ENCODE measurements around the gene AAK1. TPM values are rescaled to one million over a fixed set of nuclear protein-coding genes. Genes with fewer than 3 reads are reported as not detected.
"Not testable (repeated sequence)": the region's sequence is repeated elsewhere in the genome, so short reads cannot be mapped to it uniquely, and the experiment has no call there.

Gene AAK1
- total RNA-seq, 2 experiments from 2014 or later: 95.2 to 99.3 TPM

DNA sequence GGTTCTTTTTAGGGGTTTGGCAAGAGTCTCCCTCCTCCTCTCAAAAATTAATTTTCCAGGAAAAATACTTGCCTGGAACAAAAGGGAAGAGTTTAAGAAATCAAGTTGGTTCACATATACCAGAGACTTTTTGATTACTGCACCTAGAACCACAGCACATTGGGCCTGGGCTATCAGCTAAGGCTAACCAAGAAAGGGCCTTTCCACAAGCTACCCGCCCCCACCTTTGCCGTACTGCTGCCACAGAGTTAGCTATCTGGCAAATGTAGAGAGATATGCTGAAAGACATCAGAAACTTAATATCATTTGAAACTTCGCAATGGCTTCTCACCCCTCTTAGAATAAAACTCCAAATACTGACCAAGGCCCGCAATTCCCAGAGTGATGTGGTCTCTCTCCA, 76.9 kb downstream of the AAK1 start:
- intact Hi-C loops (cut with micrococcal nuclease): loop anchor here (5.0 kb wide), 1 partner anchor 184 kb away; no protein-coding TSS in a partner anchor
- H3K9me3 Mint-ChIP-seq: no peaks in the 10 kb centered on the region
- H3K4me1 Mint-ChIP-seq (ENCODE audit: low read depth): peaks cover 89% of the 10 kb centered on the region
- ChIA-PET POLR2A (interaction anchor here (0.6 to 1.2 kb wide), 4 partner anchors 13 to 130 kb away, joined by 3 to 4 read pairs (median 4); partner anchors contain the start of gene NFU1), CTCF (interaction anchor here (0.7 to 8.7 kb wide), 30 partner anchors 7 to 785 kb away, joined by 3 to 175 read pairs (median 16); partner anchors contain the start of gene NFU1)
- peak; percentile 45 for DNase-seq
- no peak overlapping the region for H3K4me3 Mint-ChIP-seq
- no peaks in the 10 kb centered on the region for H3K27me3 Mint-ChIP-seq
- peak overlapping the region; percentile 35 for H3K27ac Mint-ChIP-seq
- no peaks in the 10 kb centered on the region for H3K36me3 Mint-ChIP-seq

DNA sequence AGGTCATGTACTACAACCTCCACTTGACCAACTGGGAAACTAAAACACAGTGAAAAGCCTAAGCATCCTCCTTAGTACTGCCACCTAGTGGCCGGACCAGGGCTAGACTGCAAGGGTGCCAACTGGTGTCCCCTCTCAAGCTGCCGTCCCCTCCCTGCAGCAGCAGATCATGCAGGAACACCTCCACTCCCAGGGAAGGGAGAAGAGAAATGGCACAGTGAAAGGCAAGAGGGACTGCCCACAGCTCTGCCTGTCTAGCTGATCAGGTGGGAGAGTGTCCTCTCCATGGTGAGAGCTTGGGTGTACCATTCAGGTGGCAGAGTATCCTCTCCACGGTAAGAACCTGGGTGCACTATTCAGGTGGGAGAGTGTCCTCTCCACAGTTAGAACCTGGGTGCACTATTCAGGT, 78.1 kb downstream of the AAK1 start:
- ChIA-PET CTCF (interaction anchor here (0.6 to 8.7 kb wide), 66 partner anchors 8 to 262 kb away, joined by 3 to 175 read pairs (median 6); partner anchors contain the start of genes ANXA4 and NFU1), POLR2A (interaction anchor here (1.7 to 1.8 kb wide), 2 partner anchors 79 to 128 kb away, joined by 5 to 6 read pairs; partner anchors contain the start of genes AAK1 and NFU1)
- Mint-ChIP-seq H3K36me3 (no peaks in the 10 kb centered on the region), H3K4me1 (ENCODE audit: low read depth) (peaks cover 88% of the 10 kb centered on the region), H3K27me3 (no peaks in the 10 kb centered on the region), H3K9me3 (no peaks in the 10 kb centered on the region), H3K4me3 (no peak overlapping the region), H3K27ac (no peak overlapping the region)
- intact Hi-C loops (cut with micrococcal nuclease): loop anchor here (5.0 kb wide), 1 partner anchor 183 kb away; no protein-coding TSS in a partner anchor
- peak; percentile 81 for DNase-seq

DNA sequence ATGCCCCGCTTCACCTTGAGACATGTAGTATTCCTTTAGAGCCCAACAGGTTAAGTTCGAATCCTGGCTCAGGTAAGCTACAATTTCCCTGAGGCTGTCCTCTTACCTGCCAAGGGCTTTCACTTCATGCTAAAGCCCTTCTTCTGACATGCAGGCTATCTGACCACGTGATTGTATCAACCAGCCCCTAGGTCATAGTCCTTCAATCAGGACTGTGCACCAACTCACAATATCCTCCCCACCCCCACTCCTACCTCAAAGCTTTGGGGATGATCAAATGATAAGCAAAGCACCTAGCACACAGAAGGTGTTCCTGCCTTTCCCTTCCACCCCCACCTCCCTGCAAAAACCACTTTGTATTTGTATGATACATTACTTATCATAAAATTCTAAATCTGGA, 78.9 kb downstream of the AAK1 start:
- no peaks in the 10 kb centered on the region for H3K27me3 Mint-ChIP-seq
- peaks cover 89% of the 10 kb centered on the region for H3K4me1 Mint-ChIP-seq (ENCODE audit: low read depth)
- H3K4me3 Mint-ChIP-seq: no peak overlapping the region
- POLR2A ChIA-PET: interaction anchor here (1.7 to 1.8 kb wide), 2 partner anchors 80 to 127 kb away, joined by 5 to 6 read pairs; partner anchors contain the start of genes AAK1 and NFU1
- peak overlapping the region; percentile 40 for H3K27ac Mint-ChIP-seq
- no peaks in the 10 kb centered on the region for H3K36me3 Mint-ChIP-seq
- DNase-seq: no peak
- intact Hi-C loops (cut with micrococcal nuclease): loop anchor here (5.0 kb wide), 1 partner anchor 182 kb away; no protein-coding TSS in a partner anchor
- CTCF ChIA-PET: interaction anchor here (0.6 to 8.7 kb wide), 66 partner anchors 8 to 1016 kb away, joined by 3 to 175 read pairs (median 6); partner anchors contain the start of genes ANXA4 and NFU1
- H3K9me3 Mint-ChIP-seq: no peaks in the 10 kb centered on the region

DNA sequence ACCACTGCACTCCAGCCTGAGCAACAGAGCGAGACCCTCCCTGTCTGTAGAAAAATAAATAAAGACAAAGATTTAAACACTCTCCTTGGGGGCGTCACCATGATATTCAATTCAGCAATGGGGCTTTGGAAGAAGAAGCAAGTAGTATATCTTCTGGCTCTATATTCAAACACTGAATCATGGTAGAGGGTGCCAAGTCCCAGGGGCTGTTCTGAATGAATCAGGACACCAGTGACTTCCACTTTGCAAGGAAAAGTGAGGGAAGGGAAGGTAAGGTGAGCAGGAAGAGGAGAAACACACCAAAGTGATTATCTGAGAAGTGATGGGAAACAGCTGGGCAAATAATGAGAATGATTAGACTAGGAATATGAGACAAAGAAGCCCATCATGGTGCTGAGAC, 80.5 kb downstream of the AAK1 start:
- CTCF ChIA-PET: interaction anchor here (3.4 to 8.7 kb wide), 5 partner anchors 9 to 161 kb away, joined by 27 to 175 read pairs (median 37); no protein-coding TSS in a partner anchor
- no peak overlapping the region for H3K4me3 Mint-ChIP-seq
- no peak for DNase-seq
- H3K27me3 Mint-ChIP-seq: no peaks in the 10 kb centered on the region
- H3K4me1 Mint-ChIP-seq (ENCODE audit: low read depth): peaks cover 82% of the 10 kb centered on the region
- H3K36me3 Mint-ChIP-seq: no peaks in the 10 kb centered on the region
- intact Hi-C loops (cut with micrococcal nuclease): no loop called here
- H3K27ac Mint-ChIP-seq: no peak overlapping the region
- POLR2A ChIA-PET: no interaction called here
- no peaks in the 10 kb centered on the region for H3K9me3 Mint-ChIP-seq

DNA sequence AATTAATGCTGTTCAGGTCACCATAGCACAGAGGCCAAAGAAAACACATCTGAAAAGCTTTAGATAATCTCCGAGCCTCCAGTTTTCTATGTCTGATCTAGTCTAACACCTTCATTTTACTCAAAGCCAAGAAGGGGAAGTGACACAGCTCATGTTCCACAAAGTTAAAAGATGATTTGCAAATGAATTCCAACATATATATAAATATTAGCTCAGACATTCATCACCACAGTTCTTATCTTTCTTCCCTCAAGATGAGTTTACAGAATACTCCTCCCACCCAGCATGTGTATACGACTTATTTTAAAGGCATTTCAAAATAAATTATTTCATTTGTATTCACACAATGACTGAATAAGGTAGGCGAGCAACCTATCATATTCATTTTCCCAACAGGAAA, 82.4 kb downstream of the AAK1 start:
- H3K36me3 Mint-ChIP-seq: peaks cover 2% of the 10 kb centered on the region
- no peak overlapping the region for H3K4me3 Mint-ChIP-seq
- DNase-seq: no peak
- intact Hi-C loops (cut with micrococcal nuclease): loop anchor here (2.0 kb wide), 1 partner anchor 84 kb away; no protein-coding TSS in a partner anchor
- H3K9me3 Mint-ChIP-seq: no peaks in the 10 kb centered on the region
- ChIA-PET CTCF (interaction anchor here (0.6 to 8.7 kb wide), 19 partner anchors 9 to 356 kb away, joined by 3 to 175 read pairs (median 3); partner anchors contain the start of gene NFU1), POLR2A (interaction anchor here (0.6 to 0.8 kb wide), 2 partner anchors 21 to 84 kb away, joined by 3 to 4 read pairs; no protein-coding TSS in a partner anchor)
- no peaks in the 10 kb centered on the region for H3K27me3 Mint-ChIP-seq
- peaks cover 79% of the 10 kb centered on the region for H3K4me1 Mint-ChIP-seq (ENCODE audit: low read depth)
- H3K27ac Mint-ChIP-seq: no peak overlapping the region

DNA sequence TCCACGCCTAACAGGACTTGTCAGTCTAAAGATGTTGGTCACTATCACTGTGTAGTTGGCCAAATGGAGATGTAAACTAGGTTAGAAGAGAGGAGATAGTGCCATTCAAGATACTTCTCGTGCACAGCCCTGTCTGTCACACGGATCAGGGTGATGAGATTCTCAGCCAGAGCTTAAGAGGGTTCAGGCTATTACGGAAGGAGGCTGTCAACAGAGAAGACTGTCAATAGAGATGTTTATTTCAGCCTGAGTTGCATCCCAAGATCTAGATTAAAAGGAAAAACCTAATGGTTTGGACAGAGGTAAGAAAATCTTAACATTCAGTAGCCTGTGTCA, 83.4 kb downstream of the AAK1 start:
- H3K4me1 Mint-ChIP-seq (ENCODE audit: low read depth): peaks cover 77% of the 10 kb centered on the region
- no peaks in the 10 kb centered on the region for H3K9me3 Mint-ChIP-seq
- ChIA-PET CTCF (interaction anchor here (0.7 to 8.7 kb wide), 11 partner anchors 13 to 165 kb away, joined by 3 to 175 read pairs (median 5); partner anchors contain the start of gene NFU1), POLR2A (no interaction called here)
- intact Hi-C loops (cut with micrococcal nuclease): loop anchor here (2.0 kb wide), 1 partner anchor 85 kb away; no protein-coding TSS in a partner anchor
- peaks cover 2% of the 10 kb centered on the region for H3K36me3 Mint-ChIP-seq
- no peak overlapping the region for H3K27ac Mint-ChIP-seq
- H3K27me3 Mint-ChIP-seq: no peaks in the 10 kb centered on the region
- no peak overlapping the region for H3K4me3 Mint-ChIP-seq
- DNase-seq: no peak

DNA sequence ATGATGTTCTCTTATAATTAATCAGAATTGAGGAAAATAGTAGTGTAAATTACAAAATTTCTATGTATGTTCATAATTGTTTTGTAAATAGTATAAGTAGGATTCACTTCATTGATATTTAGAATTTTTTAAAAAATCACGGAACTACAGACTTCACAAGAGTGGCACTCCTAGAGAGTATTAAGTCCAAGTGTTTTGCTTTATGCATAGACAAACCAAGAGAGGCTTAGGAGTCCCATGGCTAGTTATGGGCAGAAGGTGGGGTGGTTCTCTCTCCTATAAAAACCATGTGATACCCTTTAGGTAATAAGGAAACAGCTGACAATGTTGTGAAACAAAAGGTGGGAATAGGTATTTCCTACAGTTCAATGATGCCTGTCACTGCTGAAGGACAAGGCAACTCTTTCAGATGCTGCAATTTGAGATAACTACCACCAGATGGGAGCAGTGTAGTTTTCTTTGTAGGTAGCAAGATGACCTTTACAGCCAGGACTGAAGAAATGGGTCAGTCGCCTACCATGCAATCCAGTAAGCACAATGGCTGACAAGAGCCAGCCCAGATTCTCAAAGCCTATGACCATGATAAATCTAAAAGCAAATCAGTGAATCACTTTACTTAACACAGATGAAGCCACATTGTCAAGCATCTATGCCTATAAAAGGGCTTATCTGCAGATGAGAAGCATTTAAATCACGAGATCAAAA, 83.9 kb downstream of the AAK1 start:
- Mint-ChIP-seq H3K27me3 (no peaks in the 10 kb centered on the region), H3K9me3 (no peaks in the 10 kb centered on the region), H3K4me3 (no peak overlapping the region), H3K27ac (no peak overlapping the region), H3K4me1 (ENCODE audit: low read depth) (peaks cover 77% of the 10 kb centered on the region), H3K36me3 (peaks cover 2% of the 10 kb centered on the region)
- DNase-seq: no peak
- ChIA-PET CTCF (interaction anchor here (0.6 to 8.7 kb wide), 7 partner anchors 23 to 165 kb away, joined by 3 to 175 read pairs (median 19); no protein-coding TSS in a partner anchor), POLR2A (no interaction called here)
- intact Hi-C loops (cut with micrococcal nuclease): loop anchor here (1.0 to 5.0 kb wide), 3 partner anchors 85 to 258 kb away; no protein-coding TSS in a partner anchor

DNA sequence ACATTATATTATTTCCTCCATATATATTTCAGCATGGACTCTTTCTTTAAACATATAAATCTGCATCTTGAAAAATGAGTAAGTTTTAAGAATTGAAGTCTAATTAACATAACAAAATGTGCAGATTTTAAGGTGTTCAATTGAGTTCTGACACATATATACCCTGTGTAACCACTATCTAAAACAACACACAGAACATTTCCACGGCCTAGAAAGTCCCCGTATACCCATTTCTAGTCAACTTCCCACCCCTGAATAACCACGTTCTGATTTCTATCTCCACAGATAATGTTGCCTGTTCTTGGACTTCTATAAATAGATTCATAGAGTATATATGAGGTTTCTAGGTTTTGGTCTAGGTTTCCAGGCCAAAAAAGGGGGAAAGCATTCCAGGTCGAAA, 87.5 kb downstream of the AAK1 start:
- intact Hi-C loops (cut with micrococcal nuclease): loop anchor here (5.0 kb wide), 1 partner anchor 261 kb away; no protein-coding TSS in a partner anchor
- ChIA-PET POLR2A (no interaction called here), CTCF (interaction anchor here (2.0 kb wide), 1 partner anchor 10 kb away, joined by 18 read pairs; no protein-coding TSS in a partner anchor)
- no peaks in the 10 kb centered on the region for H3K27me3 Mint-ChIP-seq
- no peak overlapping the region for H3K4me3 Mint-ChIP-seq
- H3K27ac Mint-ChIP-seq: peak overlapping the region; percentile 24
- H3K4me1 Mint-ChIP-seq (ENCODE audit: low read depth): peaks cover 67% of the 10 kb centered on the region
- H3K9me3 Mint-ChIP-seq: no peaks in the 10 kb centered on the region
- DNase-seq: no peak
- peaks cover 14% of the 10 kb centered on the region for H3K36me3 Mint-ChIP-seq

DNA sequence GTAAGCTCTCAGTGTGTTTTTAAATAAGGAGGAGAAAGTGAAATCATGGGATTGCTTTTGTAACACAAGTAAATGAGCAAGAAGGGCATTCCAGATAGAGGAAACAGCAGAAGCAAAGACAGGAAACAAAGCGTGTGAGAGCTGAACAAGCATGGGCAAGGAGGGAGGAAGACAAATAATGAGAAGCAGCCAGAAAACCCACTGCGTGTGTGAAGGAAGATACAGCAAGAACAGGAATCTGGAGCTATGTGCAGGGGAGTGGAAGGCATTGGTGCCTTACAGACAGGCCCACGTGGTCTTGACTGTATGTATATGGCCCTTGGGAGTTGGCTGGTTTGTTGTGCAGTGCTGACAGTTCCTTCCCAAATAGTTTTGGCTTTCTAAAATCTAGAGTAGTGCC, 88.6 kb downstream of the AAK1 start:
- Mint-ChIP-seq H3K27me3 (no peaks in the 10 kb centered on the region), H3K9me3 (no peaks in the 10 kb centered on the region), H3K27ac (peak overlapping the region; percentile 3), H3K36me3 (peaks cover 14% of the 10 kb centered on the region), H3K4me3 (no peak overlapping the region), H3K4me1 (ENCODE audit: low read depth) (peaks cover 64% of the 10 kb centered on the region)
- ChIA-PET POLR2A (no interaction called here), CTCF (interaction anchor here (0.9 to 2.7 kb wide), 4 partner anchors 10 to 261 kb away, joined by 4 to 37 read pairs (median 4); no protein-coding TSS in a partner anchor)
- intact Hi-C loops (cut with micrococcal nuclease): loop anchor here (5.0 kb wide), 1 partner anchor 262 kb away; no protein-coding TSS in a partner anchor
- DNase-seq: peak; percentile 16

DNA sequence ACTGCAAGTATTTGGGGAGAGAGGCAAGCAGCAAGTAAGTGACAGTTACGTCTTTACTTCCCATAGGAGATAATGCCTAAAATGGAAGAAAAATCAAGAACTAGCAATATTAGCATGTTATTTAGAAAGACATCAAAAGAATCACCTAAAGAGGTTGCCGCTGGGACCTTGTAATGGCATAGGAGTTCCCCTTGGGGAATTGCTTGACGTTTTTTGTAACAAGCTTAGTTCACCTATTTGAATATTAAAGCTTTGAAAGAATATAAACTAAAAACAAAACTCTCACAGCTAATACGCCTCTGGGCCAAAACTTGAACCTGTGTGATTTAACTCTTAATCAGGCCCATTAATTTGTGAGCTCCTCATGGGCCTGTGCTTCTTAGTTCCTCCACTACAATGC, 89.0 kb downstream of the AAK1 start:
- Mint-ChIP-seq H3K4me1 (ENCODE audit: low read depth) (peaks cover 63% of the 10 kb centered on the region), H3K36me3 (peaks cover 14% of the 10 kb centered on the region), H3K4me3 (no peak overlapping the region), H3K27ac (no peak overlapping the region), H3K27me3 (no peaks in the 10 kb centered on the region), H3K9me3 (no peaks in the 10 kb centered on the region)
- no peak for DNase-seq
- intact Hi-C loops (cut with micrococcal nuclease): no loop called here
- POLR2A ChIA-PET: no interaction called here
- CTCF ChIA-PET: interaction anchor here (0.9 to 2.7 kb wide), 4 partner anchors 11 to 262 kb away, joined by 4 to 37 read pairs (median 4); no protein-coding TSS in a partner anchor

DNA sequence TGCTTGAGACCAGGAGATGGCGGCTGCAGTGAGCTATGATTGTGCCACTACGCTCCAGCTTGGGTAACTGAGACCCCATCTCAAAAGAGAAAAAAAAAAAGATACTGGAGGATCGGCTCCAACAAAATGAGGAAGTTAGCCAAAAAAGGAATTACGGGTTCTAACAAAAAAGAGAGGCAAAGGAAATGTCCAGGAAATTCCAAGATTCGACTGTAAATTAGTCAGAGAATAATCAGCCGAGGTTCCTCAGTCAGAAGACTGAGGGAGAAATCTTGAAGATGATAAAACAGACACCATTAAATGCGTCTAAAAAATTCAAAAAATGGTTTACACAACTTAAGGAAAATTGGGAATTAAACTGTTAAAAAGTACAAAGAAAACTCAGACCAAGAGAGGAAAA, 89.5 kb downstream of the AAK1 start:
- Mint-ChIP-seq H3K27me3 (no peaks in the 10 kb centered on the region), H3K27ac (no peak overlapping the region), H3K4me3 (no peak overlapping the region), H3K9me3 (no peaks in the 10 kb centered on the region), H3K36me3 (peaks cover 14% of the 10 kb centered on the region), H3K4me1 (ENCODE audit: low read depth) (peaks cover 63% of the 10 kb centered on the region)
- no peak for DNase-seq
- ChIA-PET POLR2A (interaction anchor here (0.6 kb wide), 1 partner anchor 13 kb away, joined by 4 read pairs; no protein-coding TSS in a partner anchor), CTCF (interaction anchor here (1.3 to 2.7 kb wide), 2 partner anchors 11 to 262 kb away, joined by 4 to 37 read pairs; no protein-coding TSS in a partner anchor)
- intact Hi-C loops (cut with micrococcal nuclease): no loop called here

DNA sequence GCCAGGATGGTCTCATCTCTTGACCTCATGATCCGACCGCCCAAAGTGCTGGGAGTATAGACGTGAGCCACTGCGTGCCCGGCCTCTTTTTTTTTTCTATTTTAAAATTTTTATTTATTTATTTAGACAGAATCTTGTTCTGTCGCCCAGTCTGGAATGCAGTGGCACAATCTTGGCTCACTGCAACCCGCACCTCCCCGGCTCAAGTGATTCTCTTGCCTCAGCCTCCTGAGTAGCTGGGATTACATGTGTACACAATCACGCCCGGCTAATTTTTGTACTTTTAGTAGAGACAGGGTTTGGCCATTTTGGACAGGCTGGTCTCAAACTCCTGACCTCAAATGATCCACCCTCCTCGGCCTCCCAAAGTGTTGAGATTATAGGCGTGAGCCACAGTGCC, 93.0 kb downstream of the AAK1 start:
- H3K27ac Mint-ChIP-seq; intact Hi-C loops (cut with micrococcal nuclease); H3K9me3 Mint-ChIP-seq; H3K27me3 Mint-ChIP-seq; H3K4me3 Mint-ChIP-seq; POLR2A ChIA-PET; DNase-seq: not testable (repeated sequence)
- peaks cover 25% of the 10 kb centered on the region for H3K36me3 Mint-ChIP-seq
- CTCF ChIA-PET: interaction anchor here (1.3 to 3.3 kb wide), 2 partner anchors 15 to 174 kb away, joined by 3 to 22 read pairs; no protein-coding TSS in a partner anchor
- H3K4me1 Mint-ChIP-seq (ENCODE audit: low read depth): peaks cover 58% of the 10 kb centered on the region

All from activated CD4-positive, alpha-beta memory T cell treated with anti-CD3 and anti-CD28 coated beads for 36 hours (primary cell).